GM12878 (cell line): Measurements from ENCODE around the gene FAT1. TPM values are rescaled to one million over a fixed set of nuclear protein-coding genes. Genes with fewer than 3 reads are reported as not detected.

ENCODE experiments used
- ATAC-seq: fragments of 200-7000 bp; cut with Tn5 transposase; 3 replicates; pipeline ENCODE4 v1.9.1; 2020; ENCODE audit warnings: mild to moderate bottlenecking, moderate library complexity
- BruUV-seq: library from RNA; stranded (reverse); fragments of 400-500 nt; replicated peaks from 2 replicates; lab custom pipeline; 2021; lab: Mats Ljungman, UMichigan
- CTCF ChIA-PET: fragments of 300-600 bp; sonication (Branson Sonifier 250); formaldehyde crosslinking; extraction: SDS; loops from one replicate; lab custom pipeline; 2021; ENCODE audit warnings: inconsistent platforms; lab: Yijun Ruan, JAX
- POLR2A ChIA-PET: fragments of 350-600 bp; formaldehyde crosslinking; extraction: SDS; loops from one replicate; lab custom pipeline; 2021; ENCODE audit warnings: inconsistent platforms; lab: Charles Lee
- RAD21 ChIA-PET: fragments of 300-600 bp; sonication (Branson Sonifier 250); formaldehyde crosslinking; loops from one replicate; lab custom pipeline; 2023; ENCODE audit warnings: antibody characterized with exemption; ENCODE audit not compliant: unreplicated experiment; lab: Charles Lee
- SMC1A ChIA-PET: fragments of 300-600 bp; sonication (Branson Sonifier 250); formaldehyde crosslinking; loops from one replicate; lab custom pipeline; 2023; ENCODE audit not compliant: unreplicated experiment, uncharacterized antibody; lab: Charles Lee
- DNase-seq: peaks from one replicate; pipeline ENCODE4 v3.0.0-alpha.2; 2011; ENCODE audit warnings: low read depth, low spot score
- FAIRE-seq: peaks from 3 replicates; lab custom pipeline; 2011; peaks lifted over from hg19 to GRCh38; lab: Jason Lieb, UNC
- H2AFZ ChIP-seq: 2 replicates; pipeline ENCODE4 v1.6.0; 2011; ENCODE audit warnings: low read depth, low read length, control low read depth; ENCODE audit not compliant: control insufficient read depth
- H3K27ac ChIP-seq: 2 replicates; pipeline ENCODE4 v1.5.1; 2011; ENCODE audit warnings: control low read depth; ENCODE audit not compliant: control insufficient read depth, insufficient read depth
- H3K27me3 ChIP-seq, 2 experiments: replicated peaks in 1 of 2; 2 replicates each; pipeline versions ENCODE4 v1.6.0 to v1.6.1; 2011; ENCODE audit warnings: low read length in 1 of 2; ENCODE audit not compliant: control insufficient read depth in 2 of 2, insufficient read depth in 2 of 2
- H3K36me3 ChIP-seq, 2 experiments: 2 replicates each; pipeline ENCODE4 v1.5.1; 2011; ENCODE audit warnings: low read length in 1 of 2; ENCODE audit not compliant: control insufficient read depth in 2 of 2, insufficient read depth in 2 of 2
- H3K4me1 ChIP-seq: 2 replicates; pipeline ENCODE4 v1.6.1; 2011; ENCODE audit warnings: mild to moderate bottlenecking, low read length, moderate library complexity, mixed read lengths; ENCODE audit not compliant: control insufficient read depth, insufficient read depth
- H3K4me2 ChIP-seq: 2 replicates; pipeline ENCODE4 v1.6.0; 2011; ENCODE audit warnings: control low read depth; ENCODE audit not compliant: control insufficient read depth, insufficient read depth
- H3K4me3 ChIP-seq: fragments of 200-600 bp; sonication (generic); 2 replicates; pipeline ENCODE4 v1.5.1; 2016
- H3K79me2 ChIP-seq: 2 replicates; pipeline ENCODE4 v1.6.0; 2011; ENCODE audit warnings: low read length; ENCODE audit not compliant: control insufficient read depth, insufficient read depth
- H3K9ac ChIP-seq: 2 replicates; pipeline ENCODE4 v1.8.0; 2011; ENCODE audit warnings: low read length, control low read depth, mixed read lengths; ENCODE audit not compliant: control insufficient read depth, insufficient read depth
- H3K9me3 ChIP-seq: replicated peaks from 3 replicates; pipeline ENCODE4 v1.5.1; 2011; ENCODE audit warnings: mild to moderate bottlenecking, low read length; ENCODE audit not compliant: control insufficient read depth, insufficient read depth
- H4K20me1 ChIP-seq: 2 replicates; pipeline ENCODE4 v1.6.0; 2011; ENCODE audit not compliant: control insufficient read depth, insufficient read depth
- CHD2 ChIP-seq: IDR thresholded peaks from 2 replicates; pipeline ENCODE4 v1.6.1; 2011; ENCODE audit warnings: low read depth, low read length, improper control_type of control experiment, borderline replicate concordance
- NRF1 ChIP-seq: conservative IDR thresholded peaks from 2 replicates; pipeline ENCODE4 v1.6.1; 2011; ENCODE audit warnings: mild to moderate bottlenecking, low read depth, low read length, improper control_type of control experiment
- RAD21 ChIP-seq: IDR thresholded peaks from 2 replicates; pipeline ENCODE4 v1.6.1; 2011; ENCODE audit warnings: mild to moderate bottlenecking, low read depth, low read length, moderate library complexity; ENCODE audit not compliant: insufficient read depth
- YY1 ChIP-seq: IDR thresholded peaks from 2 replicates; pipeline ENCODE4 v1.6.1; 2011; ENCODE audit warnings: low read depth, mild to moderate bottlenecking, low read length
- WGBS: methylation state at CpG from one replicate; pipeline ENCODE4 v1.1.6; 2016; ENCODE audit warnings: low lambda C conversion rate; ENCODE audit not compliant: insufficient replicate concordance, insufficient coverage; ENCODE audit errors: missing lambda C conversion rate; 5-methylcytosine and 5-hydroxymethylcytosine counted together
- in situ Hi-C: fragments of 300-500 bp; cut with MboI; formaldehyde crosslinking; loops from 9 replicates; pipeline ENCODE4 v1.14.3; 2018; ENCODE audit warnings: mixed read lengths
- intact Hi-C: fragments of 100-400 bp; cut with micrococcal nuclease; formaldehyde crosslinking; loops from one replicate; pipeline ENCODE4 v1.14.2; 2022; ENCODE audit not compliant: unreplicated experiment
- polyA plus RNA-seq, 11 experiments: library from polyadenylated mRNA; depleted of rRNA in 4 of 11; unstranded in 6 of 11; stranded (reverse) in 5 of 11; fragments of >200 nt; fragmentation: Nextera tagmentation in 4 of 11; fragmentation: Illumina TruSeq in 1 of 11; extraction: Ambion mirVana in 4 of 11; extraction: Trizol in 1 of 11; gene quantifications; 1 replicate in 1 of 11; 2 replicates in 10 of 11; pipeline versions ENCODE4 v1.2.1 to v1.2.3, GENCODE V29; 2011 to 2016; ENCODE audit warnings: inconsistent platforms in 2 of 11, missing spikeins in 2 of 11, low read depth in 1 of 11
- total RNA-seq, 4 experiments: library from RNA; depleted of rRNA in 3 of 4; stranded (reverse); fragments of >200 nt in 3 of 4; fragmentation: Illumina TruSeq in 1 of 4; extraction: Trizol in 1 of 4; gene quantifications; 2 replicates each; pipeline versions ENCODE4 v1.2.1 to v1.2.3, GENCODE V29; 2013 to 2021
- TF ChIP-seq, protein P1 (sequence below): fragments of 450-650 bp; IDR thresholded peaks from 2 replicates; pipeline ENCODE4 v1.6.1; 2016; ENCODE audit warnings: mild to moderate bottlenecking
- TF ChIP-seq, protein P2 (sequence below): IDR thresholded peaks from 2 replicates; pipeline ENCODE4 v1.6.1; 2012; ENCODE audit warnings: low read depth, low read length, improper control_type of control experiment
- TF ChIP-seq, protein P3 (sequence below): fragments of 450-650 bp; IDR thresholded peaks from 2 replicates; pipeline ENCODE4 v1.6.1; 2018; ENCODE audit warnings: borderline replicate concordance, mild to moderate bottlenecking; ENCODE audit not compliant: partially characterized antibody
- TF ChIP-seq, protein P4 (sequence below): fragments of 450-650 bp; IDR thresholded peaks from 2 replicates; pipeline ENCODE4 v1.6.1; 2017; ENCODE audit warnings: low read depth, mild to moderate bottlenecking, moderate library complexity

Gene FAT1
- total and polyA plus RNA-seq, 10 of the 15 experiments (the other 5 are each of a cell fraction or from before 2014, with no cell fraction given) = 0.04 to 11.8 (median 0.11) TPM; not detected in 1

- FAIRE-seq = no peak
- 34% methylated on average over 6 of the region's 6 CpGs for WGBS
- Histone ChIP-seq H3K4me2 (no peak overlapping the region), H3K79me2 (no peaks in the 10 kb centered on the region), H3K9ac (no peak overlapping the region), H3K27me3 (no peaks in the 10 kb centered on the region), H4K20me1 (no peaks in the 10 kb centered on the region), H3K36me3 (no peaks in the 10 kb centered on the region), H3K4me1 (no peaks in the 10 kb centered on the region), H3K27ac (no peak overlapping the region), H3K9me3 (no peaks in the 10 kb centered on the region), H2AFZ (no peak overlapping the region), H3K4me3 (no peak overlapping the region)
- BruUV-seq = no TSS peak
- ChIA-PET CTCF (no interaction called here), RAD21 (no interaction called here), POLR2A (no interaction called here), SMC1A (no interaction called here)
- no peak for DNase-seq
- in situ Hi-C loops = no loop called here
- intact Hi-C loops = no loop called here
- TF ChIP-seq CHD2 = no peak
- TF ChIP-seq RAD21 = no peak
- TF ChIP-seq, protein P1, sequence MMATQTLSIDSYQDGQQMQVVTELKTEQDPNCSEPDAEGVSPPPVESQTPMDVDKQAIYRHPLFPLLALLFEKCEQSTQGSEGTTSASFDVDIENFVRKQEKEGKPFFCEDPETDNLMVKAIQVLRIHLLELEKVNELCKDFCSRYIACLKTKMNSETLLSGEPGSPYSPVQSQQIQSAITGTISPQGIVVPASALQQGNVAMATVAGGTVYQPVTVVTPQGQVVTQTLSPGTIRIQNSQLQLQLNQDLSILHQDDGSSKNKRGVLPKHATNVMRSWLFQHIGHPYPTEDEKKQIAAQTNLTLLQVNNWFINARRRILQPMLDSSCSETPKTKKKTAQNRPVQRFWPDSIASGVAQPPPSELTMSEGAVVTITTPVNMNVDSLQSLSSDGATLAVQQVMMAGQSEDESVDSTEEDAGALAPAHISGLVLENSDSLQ = no peak
- TF ChIP-seq NRF1 = no peak
- TF ChIP-seq, protein P2, sequence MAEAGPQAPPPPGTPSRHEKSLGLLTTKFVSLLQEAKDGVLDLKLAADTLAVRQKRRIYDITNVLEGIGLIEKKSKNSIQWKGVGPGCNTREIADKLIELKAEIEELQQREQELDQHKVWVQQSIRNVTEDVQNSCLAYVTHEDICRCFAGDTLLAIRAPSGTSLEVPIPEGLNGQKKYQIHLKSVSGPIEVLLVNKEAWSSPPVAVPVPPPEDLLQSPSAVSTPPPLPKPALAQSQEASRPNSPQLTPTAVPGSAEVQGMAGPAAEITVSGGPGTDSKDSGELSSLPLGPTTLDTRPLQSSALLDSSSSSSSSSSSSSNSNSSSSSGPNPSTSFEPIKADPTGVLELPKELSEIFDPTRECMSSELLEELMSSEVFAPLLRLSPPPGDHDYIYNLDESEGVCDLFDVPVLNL = no peak
- TF ChIP-seq, protein P3, sequence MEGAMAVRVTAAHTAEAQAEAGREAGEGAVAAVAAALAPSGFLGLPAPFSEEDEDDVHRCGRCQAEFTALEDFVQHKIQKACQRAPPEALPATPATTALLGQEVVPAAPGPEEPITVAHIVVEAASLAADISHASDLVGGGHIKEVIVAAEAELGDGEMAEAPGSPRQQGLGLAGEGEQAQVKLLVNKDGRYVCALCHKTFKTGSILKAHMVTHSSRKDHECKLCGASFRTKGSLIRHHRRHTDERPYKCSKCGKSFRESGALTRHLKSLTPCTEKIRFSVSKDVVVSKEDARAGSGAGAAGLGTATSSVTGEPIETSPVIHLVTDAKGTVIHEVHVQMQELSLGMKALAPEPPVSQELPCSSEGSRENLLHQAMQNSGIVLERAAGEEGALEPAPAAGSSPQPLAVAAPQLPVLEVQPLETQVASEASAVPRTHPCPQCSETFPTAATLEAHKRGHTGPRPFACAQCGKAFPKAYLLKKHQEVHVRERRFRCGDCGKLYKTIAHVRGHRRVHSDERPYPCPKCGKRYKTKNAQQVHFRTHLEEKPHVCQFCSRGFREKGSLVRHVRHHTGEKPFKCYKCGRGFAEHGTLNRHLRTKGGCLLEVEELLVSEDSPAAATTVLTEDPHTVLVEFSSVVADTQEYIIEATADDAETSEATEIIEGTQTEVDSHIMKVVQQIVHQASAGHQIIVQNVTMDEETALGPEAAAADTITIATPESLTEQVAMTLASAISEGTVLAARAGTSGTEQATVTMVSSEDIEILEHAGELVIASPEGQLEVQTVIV = no peak
- no peak for TF ChIP-seq YY1
- TF ChIP-seq, protein P4, sequence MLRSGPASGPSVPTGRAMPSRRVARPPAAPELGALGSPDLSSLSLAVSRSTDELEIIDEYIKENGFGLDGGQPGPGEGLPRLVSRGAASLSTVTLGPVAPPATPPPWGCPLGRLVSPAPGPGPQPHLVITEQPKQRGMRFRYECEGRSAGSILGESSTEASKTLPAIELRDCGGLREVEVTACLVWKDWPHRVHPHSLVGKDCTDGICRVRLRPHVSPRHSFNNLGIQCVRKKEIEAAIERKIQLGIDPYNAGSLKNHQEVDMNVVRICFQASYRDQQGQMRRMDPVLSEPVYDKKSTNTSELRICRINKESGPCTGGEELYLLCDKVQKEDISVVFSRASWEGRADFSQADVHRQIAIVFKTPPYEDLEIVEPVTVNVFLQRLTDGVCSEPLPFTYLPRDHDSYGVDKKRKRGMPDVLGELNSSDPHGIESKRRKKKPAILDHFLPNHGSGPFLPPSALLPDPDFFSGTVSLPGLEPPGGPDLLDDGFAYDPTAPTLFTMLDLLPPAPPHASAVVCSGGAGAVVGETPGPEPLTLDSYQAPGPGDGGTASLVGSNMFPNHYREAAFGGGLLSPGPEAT = no peak
- no peak for ATAC-seq
Measured at GRCh38 chr4:186760576-186760975, 36.9 kb upstream of the FAT1 start.
